CD4-positive, alpha-beta T cell treated with Interleukin-15 for 1 hour (primary cell): Measurements from ENCODE around the gene HEG1.

Experiments
- DNase-seq: peaks from one replicate; pipeline ENCODE4 v3.0.0-alpha.2; 2020

Gene HEG1

DNA sequence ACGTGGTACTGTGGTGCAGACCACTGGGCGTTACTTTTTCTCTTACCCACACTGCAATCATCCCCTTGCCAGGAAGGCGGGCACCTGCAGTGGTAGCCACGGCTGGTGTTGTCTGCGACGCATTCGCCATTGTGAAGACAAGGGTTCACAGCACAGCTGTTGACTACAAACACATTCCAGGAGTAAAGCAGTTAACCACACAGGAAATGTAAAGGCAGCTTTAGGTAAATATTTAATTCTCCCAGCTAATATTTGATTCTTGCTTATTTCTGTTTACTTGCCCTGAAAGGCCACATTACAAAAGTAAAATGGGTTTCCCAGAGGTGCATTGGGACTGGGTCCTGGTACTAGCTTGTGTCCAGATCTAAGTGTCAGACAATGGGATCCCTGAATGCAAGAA lies 45.4 kb downstream of the HEG1 start:
- no peak for DNase-seq

DNA sequence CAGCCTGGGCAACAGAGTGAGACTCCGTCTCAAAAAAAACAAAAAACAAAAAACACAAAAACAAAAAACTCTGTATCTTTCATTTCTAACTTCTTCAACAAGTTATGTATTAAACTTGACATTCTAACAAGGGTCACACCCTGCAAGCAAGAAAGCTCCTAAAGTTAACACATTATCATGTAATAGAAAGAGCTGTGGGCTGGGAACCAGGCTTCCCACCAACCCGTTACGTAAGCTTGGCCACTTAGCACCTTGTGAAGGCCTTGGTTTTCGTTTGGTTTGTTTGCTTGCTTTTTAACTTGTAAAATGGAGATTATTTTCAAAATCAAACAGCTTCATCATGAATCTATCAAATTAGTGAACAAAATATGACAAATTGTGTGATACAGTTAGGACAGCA lies 47.0 kb downstream of the HEG1 start:
- no peak for DNase-seq

DNA sequence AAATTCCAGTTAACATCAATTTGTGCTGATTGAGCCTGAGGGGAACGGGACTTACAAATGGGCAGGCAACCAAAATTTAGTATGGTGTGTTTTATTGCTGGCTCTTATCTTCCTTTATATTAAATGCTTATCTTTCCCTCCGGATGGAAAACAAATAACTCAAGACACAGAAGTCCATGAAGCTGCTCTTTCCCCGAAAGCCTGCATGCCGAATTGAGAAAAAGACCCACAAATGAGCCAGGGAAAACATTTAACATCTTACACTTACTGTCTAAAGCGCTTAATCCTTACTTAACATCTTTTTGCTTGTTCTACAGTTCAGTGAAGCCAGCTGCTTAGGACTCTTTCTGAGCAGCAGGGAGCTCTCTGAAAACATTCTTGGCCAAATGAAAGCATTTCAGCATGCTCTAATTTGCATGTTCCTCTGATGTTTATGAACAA lies 49.5 kb downstream of the HEG1 start:
- no peak for DNase-seq

DNA sequence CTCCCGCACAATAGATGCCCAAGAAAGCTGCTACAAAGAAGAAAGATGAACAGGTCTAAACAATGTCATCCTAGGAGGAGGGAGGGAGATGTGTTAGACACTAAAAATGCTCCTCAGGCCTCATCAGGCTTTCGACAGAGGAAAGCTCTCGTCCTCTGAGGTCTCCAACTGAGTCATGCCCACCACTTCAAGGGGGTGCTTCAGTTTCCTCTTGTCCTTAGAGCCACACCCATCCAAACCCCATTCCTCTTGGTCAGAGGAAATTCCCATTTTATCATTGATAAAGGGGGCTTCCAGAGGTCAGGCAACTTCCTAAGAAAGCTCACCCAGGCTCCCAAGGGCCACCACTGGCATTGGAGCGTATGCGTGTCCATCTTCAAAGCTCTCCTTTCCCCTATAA lies 50.1 kb downstream of the HEG1 start:
- no peak for DNase-seq

DNA sequence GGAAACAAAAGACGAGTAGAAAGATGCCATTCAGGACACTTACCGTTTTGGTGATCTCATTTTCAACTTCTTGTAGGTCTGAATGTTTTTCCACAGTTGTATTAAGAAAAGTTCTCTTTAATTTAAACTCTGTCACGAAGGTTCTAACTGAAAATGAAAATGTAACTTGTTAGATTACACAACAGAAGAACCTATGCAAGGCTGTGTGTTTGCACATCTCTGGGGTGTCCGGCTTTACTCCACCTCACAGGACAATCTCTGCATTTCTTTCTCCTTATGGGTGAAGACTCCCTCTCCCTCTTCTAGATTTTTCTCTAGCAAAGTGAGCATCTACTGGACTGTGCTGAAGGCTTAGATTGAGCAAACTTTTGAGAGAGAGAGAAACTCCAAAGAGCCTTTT lies 50.6 kb downstream of the HEG1 start:
- DNase-seq: no peak

DNA sequence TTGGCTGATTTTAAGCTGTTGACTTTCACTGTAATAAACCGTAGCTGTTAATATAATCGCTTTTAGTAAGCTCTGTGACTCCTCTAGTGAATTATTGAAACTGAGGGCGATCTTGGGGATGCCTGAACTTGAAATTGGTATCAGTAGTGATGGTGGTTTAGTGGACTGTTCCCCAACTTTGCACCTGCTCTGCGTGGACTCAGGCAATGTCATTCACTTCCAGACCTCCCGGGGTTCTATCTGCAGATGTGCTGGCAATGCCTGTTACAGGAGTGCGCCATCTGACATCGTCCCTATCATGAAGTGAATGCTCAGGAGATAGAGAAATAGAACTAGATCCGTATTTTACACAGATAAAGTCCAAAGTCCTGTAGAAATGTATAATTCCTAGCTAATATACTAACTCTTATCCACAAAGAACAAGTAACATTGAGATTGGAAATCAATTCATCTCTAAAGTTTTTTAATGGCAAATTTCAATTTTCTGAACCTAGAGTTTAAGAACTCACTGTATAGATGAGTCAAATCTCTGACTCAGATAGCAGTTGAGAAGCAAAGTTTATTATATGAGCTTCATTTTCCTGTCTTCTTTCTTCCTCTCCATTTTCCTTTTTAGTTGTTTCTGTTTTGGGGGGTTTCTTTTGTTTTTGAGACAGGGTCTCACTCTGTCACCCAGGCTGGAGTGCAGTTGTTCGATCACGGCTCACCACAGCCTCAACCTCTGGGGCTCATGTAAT lies 51.8 kb downstream of the HEG1 start:
- no peak for DNase-seq

DNA sequence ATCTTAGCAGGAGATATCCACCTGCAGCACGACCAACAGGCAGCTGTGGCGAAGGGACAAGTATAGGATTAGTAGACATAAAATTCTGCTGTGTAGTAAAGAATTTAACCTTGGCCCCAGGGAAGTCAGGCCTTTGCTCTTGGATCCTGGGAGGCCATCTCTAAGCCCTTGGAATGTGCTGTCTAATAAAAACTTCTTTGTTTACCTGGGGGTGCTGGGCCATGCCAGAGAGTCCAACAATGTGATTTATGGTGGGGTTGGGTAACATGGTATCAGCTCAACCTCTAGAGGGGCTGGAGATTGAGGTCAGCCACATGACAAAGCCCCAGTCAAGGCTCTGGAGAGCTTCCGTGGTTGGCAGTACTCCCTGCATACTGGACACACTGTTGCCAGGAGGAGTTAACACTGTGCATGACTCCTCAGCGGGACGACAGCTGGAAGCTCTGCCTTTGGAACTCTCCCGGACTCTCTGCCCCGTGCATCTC lies 52.4 kb downstream of the HEG1 start:
- DNase-seq: no peak

DNA sequence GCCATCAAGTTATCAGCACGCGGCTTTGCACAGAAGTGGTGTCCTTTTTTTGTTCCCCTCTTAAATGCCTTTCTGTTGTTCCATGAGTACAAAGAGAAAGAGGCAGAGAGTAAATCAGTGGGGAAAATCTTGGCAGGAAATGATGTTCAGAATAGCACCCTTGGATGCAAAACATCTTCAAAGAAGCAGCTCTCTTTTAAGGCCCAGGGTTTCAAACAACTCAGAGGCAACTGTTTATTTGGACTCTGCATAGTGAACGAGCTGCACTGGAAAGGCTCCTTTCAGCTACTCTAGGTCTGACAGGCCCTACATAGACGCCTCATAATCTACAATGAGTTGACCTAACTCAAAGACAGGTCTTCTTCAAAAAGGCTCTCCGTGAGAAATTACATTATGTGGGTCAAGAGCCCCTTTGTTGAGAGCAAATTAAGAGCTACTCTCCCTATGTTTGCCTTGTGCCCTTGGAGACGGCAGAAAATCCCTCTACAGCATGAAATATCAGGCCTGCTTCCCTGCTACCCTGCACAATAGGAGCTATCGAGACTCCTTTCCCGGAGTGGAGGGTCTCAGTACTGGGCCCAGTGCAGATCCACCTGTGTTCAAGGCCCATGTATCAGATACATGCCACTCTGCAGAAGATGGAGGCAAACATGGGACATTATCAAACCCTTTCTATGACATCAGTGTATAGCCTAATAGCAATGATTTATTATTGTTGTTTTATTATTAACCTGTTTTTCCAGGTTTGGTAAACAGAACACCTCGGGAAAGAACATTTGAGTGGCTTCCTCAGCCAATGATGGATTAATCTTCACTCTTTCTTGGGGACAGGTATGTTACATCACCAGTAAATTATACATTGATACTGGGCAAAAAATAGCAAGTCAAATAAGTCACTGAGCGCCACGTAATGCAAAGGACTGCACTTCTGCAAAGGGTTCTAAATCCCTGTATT lies 53.1 kb downstream of the HEG1 start:
- no peak for DNase-seq

DNA sequence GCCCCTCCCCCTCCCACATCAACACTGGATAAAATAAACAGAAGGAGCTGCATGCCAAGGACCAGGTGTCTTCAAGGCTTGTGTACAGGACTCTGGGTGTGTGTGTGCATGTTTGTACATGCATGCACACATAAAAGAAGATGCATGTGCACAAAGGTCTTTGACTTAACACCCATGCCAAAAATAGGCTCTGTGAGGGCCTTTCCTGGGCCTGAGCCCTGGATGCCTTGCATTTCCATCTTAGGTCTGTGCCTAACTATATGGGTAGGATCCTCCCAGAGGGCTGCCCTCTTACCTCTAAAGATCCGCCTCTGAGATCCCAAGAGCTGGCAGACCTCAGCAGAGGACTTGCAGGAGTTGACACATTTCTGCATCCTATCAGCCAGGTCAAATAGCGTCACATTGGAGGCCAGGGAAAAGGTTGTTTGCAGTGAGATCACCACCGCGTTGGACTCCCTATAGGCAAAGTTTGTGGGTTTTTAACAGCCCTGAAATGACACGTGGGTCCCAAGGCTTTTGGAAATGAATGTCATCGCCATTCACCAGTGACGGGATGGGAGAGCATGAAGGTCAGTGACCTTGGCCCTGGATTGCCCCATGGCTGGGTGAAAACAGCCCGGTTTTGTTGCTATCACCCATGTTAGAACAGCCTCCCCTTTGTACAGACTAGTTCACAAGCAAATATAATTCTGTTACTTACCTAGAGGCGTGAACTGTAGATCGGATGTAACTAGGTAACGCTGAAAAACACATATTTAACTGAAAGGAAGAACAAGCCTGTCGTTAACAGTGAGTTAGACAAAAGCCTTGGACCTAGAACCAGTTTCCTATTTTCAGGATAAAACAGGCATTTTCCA lies 54.0 kb downstream of the HEG1 start:
- no peak for DNase-seq

DNA sequence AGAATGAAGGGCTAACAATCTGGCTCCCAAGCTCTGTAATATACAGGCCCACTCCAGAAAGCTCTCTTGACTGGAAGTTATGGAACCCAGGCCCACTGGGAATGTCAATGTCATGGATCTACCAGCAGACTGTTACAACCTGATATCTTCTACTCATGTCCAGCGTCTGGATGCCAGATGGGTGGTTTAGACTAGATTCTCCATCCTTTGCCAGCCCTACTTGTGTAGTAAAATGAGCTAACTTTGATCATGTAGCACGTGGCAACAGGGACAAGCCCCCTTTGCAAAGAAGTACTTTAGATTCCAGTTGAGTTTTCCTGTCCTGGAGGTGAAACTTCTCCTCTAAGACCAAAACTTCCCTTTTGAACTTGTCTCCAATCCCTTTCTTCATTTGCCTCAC lies 55.1 kb downstream of the HEG1 start:
- no peak for DNase-seq

DNA sequence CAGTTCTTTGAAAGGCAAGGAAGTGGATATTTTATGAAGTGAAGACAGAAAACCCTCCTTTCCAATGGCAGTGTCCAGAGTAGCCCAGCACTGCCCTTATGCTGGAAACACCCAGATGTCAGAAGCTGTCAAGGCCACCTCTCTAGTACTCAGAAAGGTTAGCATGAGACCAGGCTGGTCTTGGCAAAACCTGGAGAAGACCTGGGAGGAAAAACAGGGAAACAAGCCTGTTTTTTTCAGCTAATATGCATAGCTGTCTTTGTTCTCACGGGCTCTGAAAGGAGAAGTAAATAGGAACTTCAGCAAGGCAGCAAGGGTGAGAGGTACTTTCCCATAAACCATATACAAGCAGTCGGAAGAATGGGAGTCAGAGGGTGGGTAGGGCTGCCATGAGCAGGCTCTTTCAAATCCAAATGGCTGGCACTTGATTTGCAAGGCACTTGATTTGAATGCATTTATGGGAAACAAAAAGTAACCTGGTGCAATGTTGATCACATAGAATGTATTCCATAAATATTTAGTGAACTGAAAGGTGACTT lies 55.8 kb downstream of the HEG1 start:
- no peak for DNase-seq

DNA sequence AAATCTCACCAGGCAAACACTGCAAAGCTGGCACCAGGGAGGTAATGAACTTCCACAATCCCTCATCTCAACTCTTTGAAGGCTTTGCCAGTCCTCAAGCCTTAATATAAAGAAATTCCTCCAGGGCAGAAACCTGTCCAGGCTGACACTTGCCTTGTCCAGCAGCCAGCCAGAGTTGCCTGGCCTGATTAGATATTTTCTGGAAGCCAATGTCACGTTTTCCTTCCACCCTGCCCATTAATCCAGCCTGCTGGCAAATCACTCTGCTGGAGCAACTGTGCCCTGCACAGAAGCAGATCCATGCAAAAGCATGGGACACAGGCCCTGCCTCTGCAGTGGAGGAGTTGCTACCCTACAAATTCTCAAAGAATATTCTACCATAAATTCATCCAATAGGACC lies 56.5 kb downstream of the HEG1 start:
- DNase-seq: no peak

DNA sequence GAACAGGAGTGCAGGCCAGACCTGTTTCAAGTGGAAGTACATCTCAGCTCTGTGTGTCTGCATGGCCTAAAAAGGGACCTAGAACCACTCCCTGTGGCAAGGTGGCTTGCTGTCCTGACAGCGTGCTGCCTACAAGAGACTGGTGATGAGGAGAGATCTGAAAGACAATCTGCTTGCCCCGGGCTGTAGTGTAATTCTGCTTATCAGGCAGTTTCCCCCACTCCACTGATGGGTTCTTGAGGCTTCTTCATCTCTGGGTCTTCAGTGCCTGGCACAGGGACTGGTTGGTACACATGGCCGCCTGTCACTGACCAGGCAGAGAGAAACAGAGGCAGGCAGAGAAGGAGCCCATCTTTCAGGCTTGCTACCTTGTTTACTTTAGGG lies 57.6 kb downstream of the HEG1 start:
- no peak for DNase-seq

DNA sequence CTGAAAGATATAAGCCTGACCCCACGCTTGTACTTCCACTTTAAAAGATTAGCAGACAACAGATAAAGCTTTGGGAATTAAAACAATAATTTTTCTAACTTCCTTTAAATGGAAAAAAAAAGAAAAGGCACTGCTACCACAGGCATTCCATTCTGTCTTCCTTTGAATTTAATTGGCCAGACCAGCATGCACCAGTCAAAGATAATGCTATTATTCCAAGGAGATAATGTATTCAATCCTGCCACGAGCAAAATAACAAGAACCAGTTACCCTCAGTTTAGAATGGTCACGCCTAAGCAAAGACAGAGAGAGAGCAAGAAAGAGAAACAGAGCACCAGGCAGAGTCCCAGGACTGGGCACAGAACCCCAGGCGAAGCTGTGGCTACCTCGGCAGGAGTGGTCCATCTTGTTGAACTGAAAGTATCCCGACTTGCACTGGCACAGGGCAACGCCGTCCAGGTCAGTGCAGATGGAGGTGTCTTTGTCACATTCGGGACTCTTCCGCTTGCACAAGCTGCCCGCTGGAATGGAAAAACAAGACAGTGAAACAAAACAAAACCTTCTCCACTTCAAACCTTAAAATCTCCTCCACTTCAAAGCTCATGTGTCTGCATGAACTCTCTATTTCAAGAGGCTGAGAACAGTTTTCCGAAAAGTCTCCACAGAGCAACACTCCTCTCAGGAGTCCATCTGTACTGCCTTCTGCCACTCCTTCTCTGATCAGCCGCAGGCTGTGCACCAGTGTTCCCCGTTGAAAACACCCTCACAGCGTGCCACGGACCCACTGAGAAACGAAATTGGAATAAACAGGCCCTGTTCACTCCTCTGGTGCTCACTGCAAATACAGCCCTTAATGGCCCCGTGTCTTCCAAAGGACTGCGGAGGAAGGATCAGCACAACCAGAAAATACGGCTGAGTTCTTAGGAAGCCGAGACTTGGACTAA lies 58.2 kb downstream of the HEG1 start:
- DNase-seq: no peak

DNA sequence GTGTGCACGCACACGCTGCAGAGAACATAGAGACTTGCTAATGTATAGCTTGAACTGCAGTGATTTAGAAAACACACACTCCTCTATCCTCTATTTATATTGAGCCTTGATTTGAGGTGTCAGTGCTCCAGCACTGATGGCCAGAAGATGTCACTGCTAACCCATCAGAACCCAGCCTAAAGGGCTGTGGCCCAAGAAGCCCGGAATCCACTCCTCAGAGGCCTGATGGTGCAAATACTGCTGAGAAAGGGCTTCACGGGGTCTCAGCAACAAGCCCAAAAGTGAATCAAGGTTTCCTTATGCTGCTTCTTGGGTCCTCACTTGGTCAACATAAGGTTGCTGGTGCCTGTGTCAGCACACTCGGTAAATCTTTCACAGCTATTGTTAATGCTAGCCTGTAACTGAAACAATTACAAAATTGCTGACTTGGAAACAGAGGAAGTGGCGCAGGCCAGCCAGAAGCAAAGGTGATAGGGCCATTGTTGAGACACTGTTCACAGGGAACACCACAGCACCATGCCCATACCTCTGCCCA lies 60.3 kb downstream of the HEG1 start:
- peak; percentile 68 for DNase-seq

DNA sequence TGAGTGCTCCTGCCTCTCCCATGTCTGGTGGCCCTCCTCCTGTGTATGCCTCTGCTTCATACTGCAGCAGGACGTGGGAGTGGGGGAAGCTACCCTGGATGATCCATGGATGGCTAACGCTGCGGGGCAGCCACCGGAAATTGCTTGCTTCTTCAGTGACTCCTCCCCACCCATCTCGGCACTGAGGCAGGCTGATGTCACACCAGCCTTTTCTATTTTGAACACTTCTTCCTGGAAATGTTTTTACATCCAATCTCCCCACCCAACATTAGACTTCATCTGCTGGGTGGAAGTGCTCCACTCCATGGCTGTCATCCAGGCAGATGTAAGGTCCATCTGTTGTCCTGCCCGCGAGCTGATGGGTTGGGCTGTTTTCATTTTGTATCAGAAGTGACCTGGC lies 62.3 kb downstream of the HEG1 start:
- no peak for DNase-seq

DNA sequence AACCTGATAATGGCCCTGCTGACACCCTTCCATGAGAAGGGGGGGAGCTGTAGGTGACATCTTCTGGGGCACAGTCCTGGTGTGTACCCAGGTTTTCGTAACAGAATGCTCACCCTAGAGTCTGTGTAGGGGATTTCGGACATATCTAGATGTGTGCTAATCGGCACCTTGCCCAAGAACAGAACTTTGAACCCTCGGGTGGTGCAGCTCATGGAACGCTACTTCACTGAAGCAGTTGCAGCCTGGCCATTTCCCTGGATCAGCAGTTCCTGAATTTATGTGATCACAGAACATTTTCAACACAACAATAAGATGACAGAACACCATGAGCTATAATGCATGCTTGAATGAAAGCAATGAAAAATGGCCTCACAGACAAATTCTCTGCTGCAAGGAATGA lies 63.8 kb downstream of the HEG1 start:
- no peak for DNase-seq

DNA sequence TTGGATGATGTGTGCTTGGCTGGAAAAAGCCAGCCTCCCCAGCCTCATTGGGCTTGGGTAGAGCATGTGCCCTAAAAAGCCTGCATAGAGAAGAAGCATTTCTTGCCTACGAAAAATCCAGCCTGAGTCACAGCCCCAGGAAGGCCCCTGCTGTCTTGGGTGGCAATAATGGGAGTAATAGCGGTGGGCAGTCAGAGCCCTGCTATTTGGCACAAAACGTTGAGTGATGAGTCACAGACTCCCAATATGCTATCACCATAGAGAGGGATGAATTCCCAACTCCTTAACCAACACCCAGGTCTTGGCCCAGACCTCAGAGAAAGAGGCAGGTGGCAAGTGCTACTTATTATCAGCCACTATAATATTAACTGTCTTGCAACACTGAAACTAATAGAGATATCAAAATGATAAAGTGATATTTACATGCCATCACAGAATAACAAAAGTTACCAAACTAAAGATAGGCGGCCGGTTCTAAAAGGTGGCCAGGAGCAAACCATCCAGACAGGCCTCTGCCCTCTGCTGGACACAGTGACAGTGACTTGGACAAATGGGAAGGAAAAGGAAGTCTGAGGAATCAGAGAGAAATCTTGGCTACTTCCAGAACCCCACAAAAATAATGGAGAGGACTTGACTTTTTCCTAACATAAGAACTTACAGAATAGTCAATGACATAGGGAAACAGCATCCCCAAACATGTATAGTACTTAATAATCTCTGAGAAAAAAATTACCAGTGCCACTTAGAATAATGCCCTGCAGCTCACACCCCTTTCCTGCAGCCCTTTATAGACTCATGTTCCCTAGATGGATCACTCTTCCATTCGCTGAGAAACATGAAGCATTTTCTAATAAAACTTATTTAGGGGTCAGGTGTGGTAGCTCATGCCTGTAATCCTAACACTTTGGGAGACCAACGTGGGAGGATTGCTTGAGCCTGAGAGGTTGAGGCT lies 69.3 kb downstream of the HEG1 start:
- DNase-seq: no peak

DNA sequence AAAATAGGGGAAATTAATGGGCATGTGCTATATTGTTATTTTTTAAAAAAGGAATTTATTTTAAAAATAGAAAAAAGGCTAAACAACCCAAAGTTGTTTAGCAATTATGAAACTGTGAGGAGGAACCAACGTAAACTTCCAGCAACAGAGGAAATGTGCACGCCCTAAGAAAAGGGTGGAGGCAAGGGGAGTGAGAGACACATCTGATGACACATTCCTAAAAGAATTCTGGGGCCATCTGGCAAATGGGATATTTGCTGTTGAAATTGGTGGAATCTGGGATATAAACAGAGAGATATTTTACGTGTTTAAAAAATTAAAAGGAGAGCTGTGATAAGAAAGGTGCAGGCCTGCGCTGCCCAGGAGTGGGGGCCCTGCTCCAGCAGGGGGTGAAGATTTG lies 70.4 kb downstream of the HEG1 start:
- DNase-seq: no peak

DNA sequence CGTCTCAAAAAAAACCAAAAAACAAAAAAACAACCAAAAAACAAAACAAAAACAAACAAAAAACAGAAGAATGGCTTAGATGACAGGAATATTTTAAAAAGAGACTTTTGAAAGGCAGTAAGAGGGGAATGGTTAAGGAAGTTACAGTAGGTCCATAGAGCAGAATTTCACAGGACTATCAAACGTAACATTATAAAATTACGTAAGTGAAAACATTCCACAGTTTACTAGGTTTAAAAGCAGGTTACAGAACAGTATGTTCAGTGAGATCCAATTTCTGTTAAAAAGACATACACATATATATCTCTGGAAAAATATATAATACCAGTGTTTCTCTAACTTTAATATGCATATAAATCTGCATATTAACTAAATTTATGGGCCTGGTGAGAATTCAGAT lies 71.0 kb downstream of the HEG1 start:
- no peak for DNase-seq
